ENCODE measurements around the gene KDM7A. TPM values are rescaled to one million over a fixed set of nuclear protein-coding genes. Genes with fewer than 3 reads are reported as not detected.

The KDM7A gene
- total and polyA plus RNA-seq, 2 of the 8 experiments (the other 6 are each of a cell fraction or from before 2014, with no cell fraction given), result 2.2 to 12.5 TPM

DNA sequence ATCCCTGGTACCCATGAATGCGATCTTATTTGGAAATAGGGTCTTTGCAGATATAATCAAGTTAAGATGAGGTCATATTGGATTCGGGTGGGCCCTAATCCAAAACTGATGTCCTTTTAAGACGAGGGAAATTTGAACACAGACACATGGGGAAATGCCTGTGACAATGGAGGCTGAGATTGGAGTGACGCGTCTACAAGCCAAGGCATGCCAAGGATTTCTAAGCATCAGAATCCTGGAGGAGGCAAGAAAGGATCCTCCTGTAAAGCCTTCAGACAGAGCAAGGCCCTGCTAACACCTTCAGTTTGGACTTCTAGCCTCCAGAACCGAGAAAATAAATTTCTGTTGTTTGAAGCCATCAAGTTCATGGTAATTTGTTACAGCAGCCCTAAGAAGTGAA, 132.5 kb downstream of the KDM7A start:
- H4K20me1 ChIP-seq (replicated peaks in 1 of 2; ENCODE audit: control insufficient read depth in 1 of 2, insufficient read depth in 2 of 2, low read length in 2 of 2), result peaks cover 0 to 1% of the 10 kb centered on the region in 2 experiments
- FAIRE-seq (no peak), DNase-seq (ENCODE audit: low read depth in 1 of 2, low spot score in 2 of 2) (peak in 1 of 2 experiments; percentile 28)
- no peaks in the 10 kb centered on the region for H3K79me1 ChIP-seq (ENCODE audit: low read depth, low read length)
- H3K4me3 ChIP-seq (ENCODE audit: extremely low read depth in 1 of 4, insufficient read depth in 2 of 4, low read depth in 3 of 4, low read length in 4 of 4), result no peak overlapping the region
- no peak overlapping the region for H2AK5ac ChIP-seq (ENCODE audit: low read depth, low read length)
- H2BK12ac ChIP-seq (ENCODE audit: low read depth, low read length), result no peak overlapping the region
- no peak overlapping the region for H2BK120ac ChIP-seq (replicated peaks; ENCODE audit: low read depth, low read length)
- no peak overlapping the region for H4K91ac ChIP-seq (replicated peaks; ENCODE audit: insufficient read length, low read length)
- H3K23me2 ChIP-seq (ENCODE audit: low read depth, low read length), result 0 out of 2 replicates have a peak, but pooled peaks cover 1% of the 10 kb centered on the region
- no peak overlapping the region for H3K23ac ChIP-seq (ENCODE audit: insufficient read length)
- no peak overlapping the region for H3K4me2 ChIP-seq (ENCODE audit: insufficient read depth in 1 of 2, low read depth in 2 of 2, low read length in 2 of 2)
- no peak overlapping the region for H2BK20ac ChIP-seq (ENCODE audit: low read length)
- no peak overlapping the region for H3K18ac ChIP-seq (ENCODE audit: extremely low read depth, low read length)
- WGBS, 2 experiments (ENCODE audit: extremely low coverage in 1 of 2, insufficient coverage in 1 of 2, insufficient read length in 1 of 2, insufficient replicate concordance in 2 of 2, low coverage in 1 of 2, low lambda C conversion rate in 2 of 2, missing lambda C conversion rate in 1 of 2), result 92% methylated on average over 6 of the region's 6 CpGs; no CpG with 5 or more reads in 1 of the 2 experiments
- no peaks in the 10 kb centered on the region for H3K79me2 ChIP-seq (ENCODE audit: control insufficient read depth in 1 of 2, insufficient read depth in 2 of 2, low read length in 2 of 2)
- CTCF ChIA-PET (ENCODE audit: partially characterized antibody), result no interaction called here
- no peak overlapping the region for H3K4ac ChIP-seq (replicated peaks; ENCODE audit: insufficient read length, low read depth, low read length)
- no peak overlapping the region for H2BK15ac ChIP-seq (ENCODE audit: low read length)
- H3K4me1 ChIP-seq (replicated peaks in 1 of 4; ENCODE audit: control insufficient read depth in 3 of 4, insufficient read depth in 4 of 4, low read length in 3 of 4), result no peaks in the 10 kb centered on the region
- H4K8ac ChIP-seq (ENCODE audit: extremely low read depth, insufficient read depth, low read length), result no peak overlapping the region
- no peak overlapping the region for H2BK5ac ChIP-seq (ENCODE audit: low read depth, low read length)
- no peaks in the 10 kb centered on the region for H3K36me3 ChIP-seq (ENCODE audit: control insufficient read depth in 2 of 4, insufficient read depth in 4 of 4, low read length in 3 of 4)
- no peak overlapping the region for H3K27ac ChIP-seq (ENCODE audit: low read depth, low read length)
- H3K27me3 ChIP-seq (replicated peaks in 1 of 4; ENCODE audit: control insufficient read depth in 3 of 4, extremely low read depth in 1 of 4, insufficient read depth in 3 of 4, low read length in 3 of 4), result no peaks in the 10 kb centered on the region
- H3K14ac ChIP-seq (ENCODE audit: insufficient read length), result no peak overlapping the region
- H2AFZ ChIP-seq (ENCODE audit: low read length), result no peak overlapping the region
- no peaks in the 10 kb centered on the region for H3K9me3 ChIP-seq (ENCODE audit: insufficient read depth in 2 of 2, low read depth in 1 of 2, low read length in 1 of 2)
- H3K9ac ChIP-seq (replicated peaks in 1 of 4; ENCODE audit: extremely low read depth in 1 of 4, low read depth in 3 of 4, low read length in 3 of 4), result no peak overlapping the region
- no peak overlapping the region for H3K56ac ChIP-seq (replicated peaks; ENCODE audit: insufficient read length, low read depth, low read length)
- POLR2A ChIA-PET (ENCODE audit: partially characterized antibody), result interaction anchor here (1.6 kb wide), 1 partner anchor 18 kb away, joined by 4 read pairs; the partner anchor contains the start of gene PARP12
- H4K5ac ChIP-seq (ENCODE audit: insufficient read length, low read depth, low read length), result no peak overlapping the region
- TF ChIP-seq HDAC6 (IDR thresholded peaks at IDR 0.05; ENCODE audit: low read depth, low read length) (no peak), SIN3A (conservative IDR thresholded peaks at IDR 0.05 in 1 of 2, IDR thresholded peaks at IDR 0.05 in 1 of 2; ENCODE audit: low read depth in 1 of 2, low read length in 2 of 2) (no peak), JUN (IDR thresholded peaks at IDR 0.05; ENCODE audit: low read depth, low read length) (no peak), BACH1 (IDR thresholded peaks at IDR 0.05; ENCODE audit: low read length) (no peak), CREB1 (IDR thresholded peaks at IDR 0.05) (no peak), SP2 (IDR thresholded peaks at IDR 0.05; ENCODE audit: low read length) (no peak), NRF1 (IDR thresholded peaks at IDR 0.05; ENCODE audit: low read depth, low read length) (no peak), TEAD4 (IDR thresholded peaks at IDR 0.05; ENCODE audit: low read depth, low read length) (no peak), PHF8 (conservative IDR thresholded peaks at IDR 0.05; ENCODE audit: low read depth, low read length) (no peak), TAF1 (IDR thresholded peaks at IDR 0.05; ENCODE audit: low read depth, low read length) (no peak), BCL11A (IDR thresholded peaks at IDR 0.05; ENCODE audit: low read depth in 2 of 2, low read length in 2 of 2) (no peak), TCF12 (IDR thresholded peaks at IDR 0.05; ENCODE audit: low read depth, low read length) (no peak), SIX5 (IDR thresholded peaks at IDR 0.05; ENCODE audit: low read depth, low read length) (no peak), CBX8 (IDR thresholded peaks at IDR 0.05; ENCODE audit: borderline replicate concordance, low read depth, low read length) (no peak), RAD21 (IDR thresholded peaks at IDR 0.05 in 1 of 2, conservative IDR thresholded peaks at IDR 0.05 in 1 of 2; ENCODE audit: low read depth in 2 of 2, low read length in 2 of 2) (no peak)
- TF ChIP-seq, protein P1, sequence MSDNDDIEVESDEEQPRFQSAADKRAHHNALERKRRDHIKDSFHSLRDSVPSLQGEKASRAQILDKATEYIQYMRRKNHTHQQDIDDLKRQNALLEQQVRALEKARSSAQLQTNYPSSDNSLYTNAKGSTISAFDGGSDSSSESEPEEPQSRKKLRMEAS (IDR thresholded peaks at IDR 0.05), result no peak
